H1 (cell line): ENCODE data around the gene SOAT2. TPM values are rescaled to one million over a fixed set of nuclear protein-coding genes. Genes with fewer than 3 reads are reported as not detected.

Source experiments
- CTCF ChIA-PET: fragments of 300-600 bp; sonication (Branson Sonifier 250); formaldehyde crosslinking; loops from one replicate; lab custom pipeline; 2021; ENCODE audit not compliant: partially characterized antibody; lab: Charles Lee
- POLR2A ChIA-PET: fragments of 300-600 bp; sonication (Branson Sonifier 250); formaldehyde crosslinking; loops from one replicate; lab custom pipeline; 2021; ENCODE audit warnings: inconsistent platforms; ENCODE audit not compliant: partially characterized antibody; lab: Charles Lee
- DNase-seq, 2 experiments: peaks; one replicate each; pipeline versions ENCODE4 v3.0.0 to v3.0.0-alpha.2; 2010 to 2022; ENCODE audit warnings: low spot score in 2 of 2, low read depth in 1 of 2, mixed read lengths in 1 of 2
- FAIRE-seq: peaks from 2 replicates; lab custom pipeline; 2011; peaks lifted over from hg19 to GRCh38; lab: Jason Lieb, UNC
- H2AFZ ChIP-seq: 2 replicates; pipeline ENCODE4 v1.8.1; 2012; ENCODE audit warnings: low read length, inconsistent platforms
- H2AK5ac ChIP-seq: 2 replicates; pipeline ENCODE4 v1.6.1; 2013; ENCODE audit warnings: low read depth, low read length
- H2BK120ac ChIP-seq: replicated peaks from 2 replicates; pipeline ENCODE3; 2013; ENCODE audit warnings: low read depth, low read length, inconsistent platforms
- H2BK12ac ChIP-seq: 2 replicates; pipeline ENCODE4 v1.6.1; 2013; ENCODE audit warnings: low read depth, low read length
- H2BK15ac ChIP-seq: 2 replicates; pipeline ENCODE4 v1.6.1; 2013; ENCODE audit warnings: low read length
- H2BK20ac ChIP-seq: 2 replicates; pipeline ENCODE4 v1.6.1; 2013; ENCODE audit warnings: low read length
- H2BK5ac ChIP-seq: 2 replicates; pipeline ENCODE4 v1.6.1; 2013; ENCODE audit warnings: low read depth, low read length
- H3K14ac ChIP-seq: 2 replicates; pipeline ENCODE4 v1.6.1; 2013; ENCODE audit warnings: inconsistent platforms; ENCODE audit not compliant: insufficient read length
- H3K18ac ChIP-seq: 2 replicates; pipeline ENCODE4 v1.6.1; 2013; ENCODE audit warnings: low read length; ENCODE audit errors: extremely low read depth
- H3K23ac ChIP-seq: 2 replicates; pipeline ENCODE4 v1.6.1; 2013; ENCODE audit warnings: inconsistent platforms; ENCODE audit not compliant: insufficient read length
- H3K23me2 ChIP-seq: 2 replicates; pipeline ENCODE4 v1.6.1; 2013; ENCODE audit warnings: low read depth, low read length
- H3K27ac ChIP-seq: 2 replicates; pipeline ENCODE4 v1.6.1; 2011; ENCODE audit warnings: low read depth, low read length, inconsistent platforms
- H3K27me3 ChIP-seq, 4 experiments: replicated peaks in 1 of 4; 1 replicate in 1 of 4; 2 replicates in 3 of 4; pipeline versions ENCODE4 v1.6.1 to v1.8.1; 2011 to 2013; ENCODE audit warnings: low read length in 3 of 4, mild to moderate bottlenecking in 3 of 4, inconsistent platforms in 2 of 4, mixed read lengths in 2 of 4, moderate library complexity in 1 of 4; ENCODE audit not compliant: control insufficient read depth in 3 of 4, insufficient read depth in 3 of 4; ENCODE audit errors: extremely low read depth in 1 of 4
- H3K36me3 ChIP-seq, 4 experiments: 2 replicates each; pipeline versions ENCODE4 v1.6.1 to v1.8.1; 2011 to 2013; ENCODE audit warnings: mild to moderate bottlenecking in 4 of 4, low read length in 3 of 4, moderate library complexity in 2 of 4, control low read depth in 1 of 4, inconsistent platforms in 1 of 4; ENCODE audit not compliant: insufficient read depth in 4 of 4, control insufficient read depth in 2 of 4
- H3K4ac ChIP-seq: replicated peaks from 2 replicates; pipeline ENCODE3; 2013; ENCODE audit warnings: low read length, low read depth, mixed read lengths, inconsistent platforms; ENCODE audit not compliant: insufficient read length
- H3K4me1 ChIP-seq, 4 experiments: replicated peaks in 1 of 4; 1 replicate in 1 of 4; 2 replicates in 3 of 4; pipeline versions ENCODE4 v1.6.1 to v1.8.1; 2011 to 2013; ENCODE audit warnings: low read length in 3 of 4, inconsistent platforms in 2 of 4, mixed read lengths in 1 of 4; ENCODE audit not compliant: insufficient read depth in 4 of 4, control insufficient read depth in 3 of 4
- H3K4me2 ChIP-seq, 2 experiments: 2 replicates each; pipeline versions ENCODE4 v1.6.1 to v1.8.1; 2011 to 2013; ENCODE audit warnings: low read depth in 2 of 2, low read length in 2 of 2, control low read depth in 1 of 2, inconsistent platforms in 1 of 2, mild to moderate bottlenecking in 1 of 2; ENCODE audit not compliant: insufficient read depth in 1 of 2
- H3K4me3 ChIP-seq, 4 experiments: fragments of 200-600, 300-600 bp in 1 of 4; sonication (generic), shearing (Covaris generic), sonication (Bioruptor Twin) in 1 of 4; 2 replicates each; pipeline versions ENCODE4 v1.5.1 to v1.8.1; 2011 to 2016; ENCODE audit warnings: low read length in 4 of 4, low read depth in 3 of 4, control low read depth in 2 of 4, inconsistent platforms in 2 of 4, mild to moderate bottlenecking in 2 of 4, mixed read lengths in 1 of 4, moderate library complexity in 1 of 4; ENCODE audit not compliant: insufficient read depth in 2 of 4; ENCODE audit errors: extremely low read depth in 1 of 4
- H3K56ac ChIP-seq: replicated peaks from 2 replicates; pipeline ENCODE3; 2013; ENCODE audit warnings: low read depth, mild to moderate bottlenecking, mixed read lengths, low read length, inconsistent platforms; ENCODE audit not compliant: insufficient read length
- H3K79me1 ChIP-seq: 2 replicates; pipeline ENCODE4 v1.6.1; 2013; ENCODE audit warnings: low read depth, low read length, control low read depth
- H3K79me2 ChIP-seq, 2 experiments: 2 replicates each; pipeline versions ENCODE4 v1.6.1 to v1.8.1; 2012 to 2013; ENCODE audit warnings: low read length in 2 of 2, mild to moderate bottlenecking in 2 of 2, inconsistent platforms in 1 of 2; ENCODE audit not compliant: insufficient read depth in 2 of 2, control insufficient read depth in 1 of 2
- H3K9ac ChIP-seq, 4 experiments: replicated peaks in 1 of 4; 1 replicate in 1 of 4; 2 replicates in 3 of 4; pipeline versions ENCODE4 v1.6.1 to v1.8.1; 2011 to 2013; ENCODE audit warnings: low read depth in 3 of 4, low read length in 3 of 4, control low read depth in 2 of 4, mild to moderate bottlenecking in 2 of 4, moderate library complexity in 2 of 4, inconsistent platforms in 1 of 4; ENCODE audit errors: extremely low read depth in 1 of 4
- H3K9me3 ChIP-seq, 2 experiments: 2 replicates each; pipeline versions ENCODE4 v1.6.1 to v1.8.1; 2012 to 2013; ENCODE audit warnings: mild to moderate bottlenecking in 2 of 2, moderate library complexity in 2 of 2, control low read depth in 1 of 2, inconsistent platforms in 1 of 2, low read depth in 1 of 2, low read length in 1 of 2, mixed read lengths in 1 of 2; ENCODE audit not compliant: insufficient read depth in 2 of 2
- H4K20me1 ChIP-seq, 2 experiments: replicated peaks in 1 of 2; 2 replicates each; pipeline versions ENCODE3 to v1.8.1; 2011 to 2013; ENCODE audit warnings: inconsistent platforms in 2 of 2, low read length in 2 of 2, mild to moderate bottlenecking in 1 of 2; ENCODE audit not compliant: insufficient read depth in 2 of 2, control insufficient read depth in 1 of 2
- H4K5ac ChIP-seq: 2 replicates; pipeline ENCODE4 v1.6.1; 2013; ENCODE audit warnings: low read length, low read depth, mixed read lengths, inconsistent platforms; ENCODE audit not compliant: insufficient read length
- H4K8ac ChIP-seq: 2 replicates; pipeline ENCODE4 v1.8.0; 2013; ENCODE audit warnings: mild to moderate bottlenecking, moderate library complexity, low read length, inconsistent platforms; ENCODE audit not compliant: insufficient read depth; ENCODE audit errors: extremely low read depth
- H4K91ac ChIP-seq: replicated peaks from 2 replicates; pipeline ENCODE3; 2013; ENCODE audit warnings: low read length, mixed read lengths, inconsistent platforms; ENCODE audit not compliant: insufficient read length
- BCL11A ChIP-seq, 2 experiments: IDR thresholded peaks; one replicate each; pipeline ENCODE4 v1.6.1; 2011; ENCODE audit warnings: low read depth in 2 of 2, low read length in 2 of 2, mild to moderate bottlenecking in 2 of 2
- CBX8 ChIP-seq: fragments of 300-800, 300-1000 bp; sonication (generic); IDR thresholded peaks from 2 replicates; pipeline ENCODE4 v1.7.1; 2016; ENCODE audit warnings: low read depth, low read length, borderline replicate concordance
- CTBP2 ChIP-seq: IDR thresholded peaks from 2 replicates; pipeline ENCODE4 v1.7.0; 2011; ENCODE audit warnings: borderline replicate concordance, mild to moderate bottlenecking, moderate library complexity, mixed read lengths, low read length; ENCODE audit not compliant: insufficient read depth, insufficient read length
- MAX ChIP-seq: IDR thresholded peaks from 2 replicates; pipeline ENCODE4 v1.6.1; 2012; ENCODE audit warnings: inconsistent platforms
- PHF8 ChIP-seq: fragments of 200-600 bp; sonication (generic); conservative IDR thresholded peaks from 2 replicates; pipeline ENCODE4 v1.7.1; 2012; ENCODE audit warnings: low read depth, mild to moderate bottlenecking, inconsistent platforms, low read length, moderate library complexity
- POLR2AphosphoS5 ChIP-seq: IDR thresholded peaks from 2 replicates; pipeline ENCODE4 v1.6.1; 2011; ENCODE audit warnings: low read depth, low read length
- RFX5 ChIP-seq: IDR thresholded peaks from 2 replicates; pipeline ENCODE4 v1.6.1; 2011; ENCODE audit warnings: low read depth, low read length, improper control_type of control experiment, borderline replicate concordance
- SIRT6 ChIP-seq: IDR thresholded peaks from one replicate; pipeline ENCODE4 v1.7.1; 2012; ENCODE audit warnings: low read length, inconsistent platforms
- SIX5 ChIP-seq: IDR thresholded peaks from 2 replicates; pipeline ENCODE4 v1.6.1; 2011; ENCODE audit warnings: mild to moderate bottlenecking, low read depth, low read length
- SP1 ChIP-seq: IDR thresholded peaks from 2 replicates; pipeline ENCODE4 v1.6.1; 2011; ENCODE audit warnings: low read depth, low read length
- WGBS, 2 experiments: shearing (Covaris generic) in 1 of 2; methylation state at CpG; one replicate each; pipeline versions ENCODE4 v1.1.6 to v1.1.7; 2013 to 2015; ENCODE audit warnings: low lambda C conversion rate in 2 of 2, mixed read lengths in 2 of 2, inconsistent platforms in 1 of 2, low coverage in 1 of 2, missing lambda C conversion rate in 1 of 2; ENCODE audit not compliant: insufficient replicate concordance in 2 of 2, insufficient coverage in 1 of 2, insufficient read length in 1 of 2; ENCODE audit errors: extremely low coverage in 1 of 2, missing lambda C conversion rate in 1 of 2; 5-methylcytosine and 5-hydroxymethylcytosine counted together
- polyA plus RNA-seq, 7 experiments: library from polyadenylated mRNA; depleted of rRNA in 3 of 7; stranded (reverse) in 5 of 7; unstranded in 2 of 7; fragments of >200 nt in 5 of 7; fragments of 200-250 nt in 2 of 7; gene quantifications; 1 replicate in 5 of 7; 2 replicates in 1 of 7; 4 replicates in 1 of 7; pipeline versions ENCODE4 v1.2.1 to v1.2.3, GENCODE V29; 2011 to 2013; ENCODE audit warnings: missing spikeins in 2 of 7, mixed read lengths in 2 of 7
- total RNA-seq: library from RNA; stranded (reverse); fragmentation: NEBNext Ultra II Directional; extraction: Animal tissue kit (Norgen Biotek cat#: 25700); gene quantifications from 2 replicates; pipeline ENCODE4 v1.2.1, GENCODE V29; 2021

SOAT2 gene
- total and polyA plus RNA-seq, 2 of the 8 experiments (the other 6 are each of a cell fraction or from before 2014, with no cell fraction given): 0.08 TPM; not detected in 1

GRCh38 chr12:53086361-53086760 lies 16.9 kb upstream of the SOAT2 start:
- Histone ChIP-seq H2BK20ac (no peak overlapping the region), H3K27ac (no peak overlapping the region), H2BK5ac (no peak overlapping the region), H3K14ac (no peak overlapping the region), H3K4me2 (no peak overlapping the region), H2BK120ac (no peak overlapping the region), H3K4ac (no peak overlapping the region), H3K9me3 (no peaks in the 10 kb centered on the region), H3K23me2 (no peaks in the 10 kb centered on the region), H3K79me2 (no peaks in the 10 kb centered on the region), H4K5ac (no peak overlapping the region), H3K27me3 (no peaks in the 10 kb centered on the region; a peak in 2 of 7 replicates), H2BK15ac (no peak overlapping the region), H4K20me1 (no peaks in the 10 kb centered on the region), H3K36me3 (no peaks in the 10 kb centered on the region), H3K56ac (no peak overlapping the region), H3K4me3 (no peak overlapping the region), H3K23ac (no peak overlapping the region), H3K9ac (no peak overlapping the region), H2AFZ (no peak overlapping the region), H3K18ac (no peak overlapping the region), H2BK12ac (no peak overlapping the region), H3K4me1 (no peaks in the 10 kb centered on the region), H4K8ac (no peak overlapping the region), H2AK5ac (no peak overlapping the region), H3K79me1 (no peaks in the 10 kb centered on the region), H4K91ac (no peak overlapping the region)
- ChIA-PET POLR2A (interaction anchor here (1.1 to 1.9 kb wide), 4 partner anchors 12 to 55 kb away, joined by 3 to 5 read pairs (median 4); partner anchors contain the start of genes IGFBP6 and SOAT2), CTCF (interaction anchor here (1.1 to 19.0 kb wide), 5 partner anchors 13 to 110 kb away, joined by 4 to 240 read pairs (median 7); no protein-coding TSS in a partner anchor)
- FAIRE-seq (no peak), DNase-seq (no peak)
- TF ChIP-seq POLR2AphosphoS5 (no peak), BCL11A (IDR thresholded peaks at IDR 0.05; ENCODE audit: low read depth in 2 of 2, low read length in 2 of 2) (no peak), PHF8 (no peak), SP1 (no peak), MAX (no peak), SIX5 (no peak), SIRT6 (no peak), CBX8 (no peak), RFX5 (no peak), CTBP2 (no peak)
- WGBS, 2 experiments: 92% methylated on average over 3 of the region's 3 CpGs; no CpG with 5 or more reads in 1 of the 2 experiments
